B cell (primary cell): ENCODE results near the gene FLAD1. TPM values are rescaled to one million over a fixed set of nuclear protein-coding genes. Genes with fewer than 3 reads are reported as not detected.

ENCODE experiments used
- ATAC-seq: fragments of 200-7000 bp; cut with Tn5 transposase; one replicate; pipeline ENCODE4 v1.10.0; 2021; ENCODE audit warnings: low read depth, mild to moderate bottlenecking, moderate number of reproducible peaks, moderate library complexity
- CTCF ChIA-PET: fragments of 350-600 bp; sonication (Branson Sonifier 250); formaldehyde crosslinking; loops from one replicate; lab custom pipeline; 2021; ENCODE audit warnings: antibody characterized with exemption, inconsistent platforms; lab: Charles Lee
- POLR2A ChIA-PET: fragments of 350-600 bp; sonication (Branson Sonifier 250); formaldehyde crosslinking; loops from one replicate; lab custom pipeline; 2021; ENCODE audit warnings: antibody characterized with exemption; lab: Charles Lee
- DNase-seq: peaks from one replicate; pipeline ENCODE4 v3.0.0; 2013
- H2AFZ ChIP-seq: 2 replicates; pipeline ENCODE4 v1.6.1; 2012; ENCODE audit warnings: mild to moderate bottlenecking, low read depth, low read length; ENCODE audit not compliant: insufficient read depth, poor library complexity, severe bottlenecking
- H3K27ac ChIP-seq, 2 donors: 1 replicate in 1 of 2; 2 replicates in 1 of 2; pipeline ENCODE4 v1.5.1; 2012 to 2013; ENCODE audit warnings: low read length in 2 of 2, mild to moderate bottlenecking in 2 of 2, moderate library complexity in 1 of 2
- H3K27me3 ChIP-seq, 4 experiments: fragments of 200-600 bp in 1 of 4; sonication (generic) in 1 of 4; replicated peaks in 1 of 4; 1 replicate in 2 of 4; 2 replicates in 2 of 4; pipeline versions ENCODE4 v1.6.1 to v1.7.0; 2013 to 2016; ENCODE audit warnings: low read length in 3 of 4, mild to moderate bottlenecking in 2 of 4, mixed read lengths in 1 of 4, moderate library complexity in 1 of 4; ENCODE audit not compliant: insufficient read depth in 4 of 4, control insufficient read depth in 3 of 4; ENCODE audit errors: control extremely low read depth in 1 of 4
- H3K36me3 ChIP-seq, 2 experiments: replicated peaks in 1 of 2; 1 replicate in 1 of 2; 2 replicates in 1 of 2; pipeline versions ENCODE4 v1.6.1 to v1.7.1; 2013; ENCODE audit warnings: low read length in 1 of 2; ENCODE audit not compliant: insufficient read depth in 2 of 2, control insufficient read depth in 1 of 2; ENCODE audit errors: control extremely low read depth in 1 of 2, extremely low read depth in 1 of 2
- H3K4me1 ChIP-seq, 2 donors: fragments of 200-600 bp in 1 of 2; sonication (generic) in 1 of 2; 1 replicate in 1 of 2; 2 replicates in 1 of 2; pipeline versions ENCODE4 v1.5.1 to v1.6.1; 2013 to 2017; ENCODE audit warnings: low read length in 2 of 2; ENCODE audit not compliant: control insufficient read depth in 2 of 2, insufficient read depth in 2 of 2
- H3K4me2 ChIP-seq: replicated peaks from 2 replicates; pipeline ENCODE3; 2012; ENCODE audit warnings: mild to moderate bottlenecking, low read depth, low read length; ENCODE audit not compliant: poor library complexity, severe bottlenecking
- H3K4me3 ChIP-seq, 5 experiments: fragments of 200-600 bp in 1 of 5; sonication (generic) in 1 of 5; 1 replicate in 3 of 5; 2 replicates in 2 of 5; pipeline versions ENCODE4 v1.5.1 to v1.7.0; 2011 to 2016; ENCODE audit warnings: low read length in 4 of 5, mild to moderate bottlenecking in 4 of 5, low read depth in 2 of 5, control low read depth in 1 of 5, moderate library complexity in 1 of 5; ENCODE audit not compliant: insufficient read depth in 1 of 5; ENCODE audit errors: control extremely low read depth in 1 of 5, extremely low read depth in 1 of 5
- H3K79me2 ChIP-seq: fragments of 200-600 bp; sonication (generic); one replicate; pipeline ENCODE4 v1.6.0; 2016; ENCODE audit warnings: low read length; ENCODE audit not compliant: control insufficient read depth, insufficient read depth
- H3K9ac ChIP-seq: fragments of 200-600 bp; sonication (generic); 2 replicates; pipeline ENCODE4 v1.6.1; 2017; ENCODE audit warnings: mild to moderate bottlenecking, low read length, moderate library complexity
- H3K9me3 ChIP-seq, 3 donors: one replicate each; pipeline versions ENCODE4 v1.6.1 to v1.7.1; 2013; ENCODE audit warnings: low read length in 2 of 3; ENCODE audit not compliant: control insufficient read depth in 2 of 3, insufficient read depth in 1 of 3; ENCODE audit errors: control extremely low read depth in 1 of 3
- H4K20me1 ChIP-seq: 2 replicates; pipeline ENCODE4 v1.6.0; 2012; ENCODE audit warnings: mild to moderate bottlenecking, low read length; ENCODE audit not compliant: insufficient read depth, control insufficient read depth, poor library complexity, severe bottlenecking
- H3K27ac Mint-ChIP-seq: one replicate; pipeline ENCODE4 v1.8.0; 2021; ENCODE audit warnings: mixed read lengths
- H3K27me3 Mint-ChIP-seq: one replicate; pipeline ENCODE4 v1.8.0; 2021; ENCODE audit warnings: mixed read lengths
- H3K4me1 Mint-ChIP-seq: one replicate; pipeline ENCODE4 v1.8.0; 2021; ENCODE audit warnings: mixed read lengths
- H3K4me3 Mint-ChIP-seq: one replicate; pipeline ENCODE4 v1.8.0; 2021; ENCODE audit warnings: mixed read lengths
- H3K9me3 Mint-ChIP-seq: one replicate; pipeline ENCODE4 v1.8.0; 2022; ENCODE audit warnings: mixed read lengths; ENCODE audit not compliant: insufficient read depth
- EZH2 ChIP-seq: IDR thresholded peaks from 2 replicates; pipeline ENCODE4 v1.6.1; 2012; ENCODE audit warnings: borderline replicate concordance, low read depth, mild to moderate bottlenecking, moderate library complexity, low read length; ENCODE audit not compliant: insufficient read depth, poor library complexity, severe bottlenecking
- WGBS: methylation state at CpG from one replicate; pipeline ENCODE4 v1.1.5; 2013; ENCODE audit warnings: missing lambda C conversion rate; ENCODE audit not compliant: insufficient coverage; 5-methylcytosine and 5-hydroxymethylcytosine counted together
- intact Hi-C: fragments of 100-400 bp; cut with micrococcal nuclease; formaldehyde crosslinking; loops from one replicate; pipeline ENCODE4 v1.10.0; 2022
- polyA plus RNA-seq: library from polyadenylated mRNA; depleted of rRNA; stranded (reverse); fragments of >200 nt; gene quantifications from 2 replicates; pipeline ENCODE4 v1.2.3, GENCODE V29; 2012
- total RNA-seq, 2 donors: library from RNA; stranded (reverse); fragments of 120-200 nt in 1 of 2; gene quantifications; 1 replicate in 1 of 2; 2 replicates in 1 of 2; pipeline versions ENCODE4 v1.2.3 to v1.2.4, GENCODE V29; 2013 to 2022
- TF ChIP-seq, protein P1 (sequence below): fragments of 200-600 bp; IDR thresholded peaks from one replicate; pipeline ENCODE4 v1.8.0; 2022; ENCODE audit warnings: antibody characterized with exemption, mild to moderate bottlenecking

Gene FLAD1
- total and polyA plus RNA-seq, 2 donors (not counting 1 experiment from before 2014, with no cell fraction given), result 51.4 to 83.0 TPM

DNA sequence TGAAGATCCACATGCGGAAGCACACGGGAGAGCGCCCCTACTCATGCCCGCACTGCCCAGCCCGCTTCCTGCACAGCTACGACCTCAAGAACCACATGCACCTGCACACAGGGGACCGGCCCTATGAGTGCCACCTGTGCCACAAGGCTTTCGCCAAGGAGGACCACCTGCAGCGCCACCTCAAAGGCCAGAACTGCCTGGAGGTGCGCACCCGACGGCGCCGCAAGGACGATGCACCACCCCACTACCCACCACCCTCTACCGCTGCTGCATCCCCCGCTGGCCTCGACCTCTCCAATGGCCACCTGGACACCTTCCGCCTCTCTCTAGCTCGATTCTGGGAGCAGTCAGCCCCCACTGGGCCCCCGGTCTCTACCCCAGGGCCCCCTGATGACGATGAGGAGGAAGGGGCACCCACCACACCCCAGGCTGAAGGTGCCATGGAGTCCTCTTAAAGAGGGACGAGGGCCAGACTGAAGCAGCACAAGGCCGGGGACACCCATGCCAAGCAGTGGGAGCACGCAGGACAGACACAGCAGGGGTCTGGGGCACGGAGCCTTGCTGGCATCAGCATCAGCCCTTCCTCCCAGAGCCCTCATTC lies 33.2 kb downstream of the FLAD1 start:
- Mint-ChIP-seq H3K27me3 (no peaks in the 10 kb centered on the region), H3K4me3 (peak overlapping the region; percentile 84), H3K27ac (peak overlapping the region; percentile 93), H3K9me3 (no peaks in the 10 kb centered on the region), H3K4me1 (peaks cover 75% of the 10 kb centered on the region)
- no peak overlapping the region for H2AFZ ChIP-seq
- H3K4me3 ChIP-seq, result peak overlapping the region in 2 of 5 experiments; percentile 13 to 68
- H3K4me2 ChIP-seq, result peak overlapping the region; percentile 92
- ATAC-seq, result peak; percentile 25
- H3K9me3 ChIP-seq, result peaks cover 0 to 2% (median 0%) of the 10 kb centered on the region in 3 donors
- CTCF ChIA-PET, result interaction anchor here (0.9 to 17.4 kb wide), 23 partner anchors 13 to 457 kb away, joined by 3 to 295 read pairs (median 8); partner anchors contain the start of genes ADAM15, CKS1B, FLAD1 and LENEP
- no peaks in the 10 kb centered on the region for H3K27me3 ChIP-seq
- POLR2A ChIA-PET, result interaction anchor here (0.5 to 6.0 kb wide), 9 partner anchors 9 to 72 kb away, joined by 3 to 74 read pairs (median 5); partner anchors contain the start of genes ADAM15, CKS1B, PBXIP1 and ZBTB7B
- WGBS, result 13% methylated on average over 25 of the region's 26 CpGs
- peak overlapping the region; percentile 88 to 89 for H3K27ac ChIP-seq
- intact Hi-C loops, result loop anchor here (2.0 kb wide), 1 partner anchor 34 kb away; the partner anchor contains the start of gene FLAD1
- peaks cover 63 to 77% of the 10 kb centered on the region in 2 donors for H3K4me1 ChIP-seq
- DNase-seq, result peak; percentile 84
- H4K20me1 ChIP-seq, result peaks cover 12% of the 10 kb centered on the region
- no peaks in the 10 kb centered on the region for H3K79me2 ChIP-seq
- H3K36me3 ChIP-seq, result peaks cover 0 to 19% of the 10 kb centered on the region in 2 experiments
- TF ChIP-seq EZH2, result no peak
- TF ChIP-seq, protein P1, sequence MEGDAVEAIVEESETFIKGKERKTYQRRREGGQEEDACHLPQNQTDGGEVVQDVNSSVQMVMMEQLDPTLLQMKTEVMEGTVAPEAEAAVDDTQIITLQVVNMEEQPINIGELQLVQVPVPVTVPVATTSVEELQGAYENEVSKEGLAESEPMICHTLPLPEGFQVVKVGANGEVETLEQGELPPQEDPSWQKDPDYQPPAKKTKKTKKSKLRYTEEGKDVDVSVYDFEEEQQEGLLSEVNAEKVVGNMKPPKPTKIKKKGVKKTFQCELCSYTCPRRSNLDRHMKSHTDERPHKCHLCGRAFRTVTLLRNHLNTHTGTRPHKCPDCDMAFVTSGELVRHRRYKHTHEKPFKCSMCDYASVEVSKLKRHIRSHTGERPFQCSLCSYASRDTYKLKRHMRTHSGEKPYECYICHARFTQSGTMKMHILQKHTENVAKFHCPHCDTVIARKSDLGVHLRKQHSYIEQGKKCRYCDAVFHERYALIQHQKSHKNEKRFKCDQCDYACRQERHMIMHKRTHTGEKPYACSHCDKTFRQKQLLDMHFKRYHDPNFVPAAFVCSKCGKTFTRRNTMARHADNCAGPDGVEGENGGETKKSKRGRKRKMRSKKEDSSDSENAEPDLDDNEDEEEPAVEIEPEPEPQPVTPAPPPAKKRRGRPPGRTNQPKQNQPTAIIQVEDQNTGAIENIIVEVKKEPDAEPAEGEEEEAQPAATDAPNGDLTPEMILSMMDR, result no peak
- peak overlapping the region; percentile 69 for H3K9ac ChIP-seq
